GM19452 (cell line): Measurements from ENCODE around the gene ESRP2.

Experiments
- ATAC-seq: cut with Tn5 transposase; IDR thresholded peaks from one replicate; pipeline ENCODE4 v1.9.1; 2021; ENCODE audit not compliant: unreplicated experiment

The ESRP2 gene

DNA sequence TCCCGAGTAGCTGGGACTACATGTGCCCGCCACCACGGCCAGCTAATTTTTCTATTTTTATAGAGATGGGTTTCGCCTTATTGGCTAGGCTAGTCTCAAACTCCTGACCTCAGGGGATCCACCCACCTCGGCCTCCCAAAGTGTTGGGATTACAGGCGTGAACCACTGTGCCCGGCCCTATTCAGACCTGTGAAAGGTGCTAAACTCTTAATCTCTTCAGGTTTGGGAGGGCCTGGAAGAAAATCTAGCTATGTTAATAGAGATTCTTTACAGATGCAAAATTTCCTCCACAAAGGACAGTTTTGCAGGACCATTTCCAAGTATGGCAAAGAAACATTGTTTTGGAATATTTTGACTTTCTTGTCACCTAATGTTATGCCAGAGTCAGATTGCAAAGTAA, 6.2 kb upstream of the ESRP2 start:
- ATAC-seq, result no peak

DNA sequence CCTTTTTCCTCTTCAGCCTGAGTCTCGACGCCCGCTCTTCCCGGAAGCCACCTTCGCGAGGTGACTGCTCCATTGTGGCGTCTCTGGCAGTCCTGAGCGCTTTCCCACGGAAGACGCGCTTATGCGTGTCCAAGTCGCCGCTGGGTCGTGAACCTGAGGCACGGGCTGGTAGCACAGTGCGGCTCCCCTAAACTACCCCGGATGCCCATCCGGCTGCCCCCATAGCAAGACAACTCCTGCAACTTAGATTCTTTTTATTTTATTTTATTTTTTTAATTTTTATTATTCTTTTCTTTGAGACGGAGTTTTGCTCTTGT, 2.1 kb upstream of the ESRP2 start:
- ATAC-seq, result peak; percentile 23

DNA sequence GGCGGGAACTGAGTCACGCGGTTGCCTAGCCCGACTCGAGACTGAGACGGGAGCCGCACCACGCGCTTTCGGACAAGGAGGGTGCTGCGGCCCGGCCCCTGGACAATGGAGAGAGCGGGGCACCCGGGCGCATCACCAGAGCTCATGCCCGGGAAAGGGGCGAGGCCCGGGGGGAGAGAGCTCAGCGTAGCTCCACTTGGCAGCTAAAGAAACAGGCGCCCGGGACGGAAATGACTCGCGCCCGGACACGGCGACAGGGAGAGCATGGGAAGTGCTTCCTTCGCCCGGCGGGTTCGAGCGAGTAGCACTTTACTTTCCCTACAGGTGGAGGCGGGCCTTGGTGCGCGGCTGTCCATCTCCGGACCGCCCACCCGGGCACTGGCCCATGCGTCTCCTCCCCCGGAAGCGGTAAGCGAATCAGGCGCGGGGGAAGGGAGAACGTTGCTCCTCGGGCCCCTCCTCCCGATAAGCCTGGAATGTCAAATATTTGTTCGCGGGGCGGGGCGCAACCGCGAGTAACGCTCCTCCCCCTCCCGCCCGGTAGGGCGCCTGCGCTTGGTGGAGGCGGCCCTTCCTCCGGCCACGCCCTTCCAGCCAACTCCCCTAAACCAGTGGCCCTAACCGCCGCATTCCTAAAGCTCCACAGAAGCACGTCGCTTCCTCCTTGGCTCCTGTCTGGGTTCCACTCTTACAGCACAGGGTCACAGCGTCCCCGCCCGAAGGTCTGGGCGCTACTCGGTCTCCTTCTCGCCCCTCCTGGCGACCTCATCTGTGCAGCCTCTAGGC, 1.5 kb upstream of the ESRP2 start:
- ATAC-seq, result peak; percentile 74

DNA sequence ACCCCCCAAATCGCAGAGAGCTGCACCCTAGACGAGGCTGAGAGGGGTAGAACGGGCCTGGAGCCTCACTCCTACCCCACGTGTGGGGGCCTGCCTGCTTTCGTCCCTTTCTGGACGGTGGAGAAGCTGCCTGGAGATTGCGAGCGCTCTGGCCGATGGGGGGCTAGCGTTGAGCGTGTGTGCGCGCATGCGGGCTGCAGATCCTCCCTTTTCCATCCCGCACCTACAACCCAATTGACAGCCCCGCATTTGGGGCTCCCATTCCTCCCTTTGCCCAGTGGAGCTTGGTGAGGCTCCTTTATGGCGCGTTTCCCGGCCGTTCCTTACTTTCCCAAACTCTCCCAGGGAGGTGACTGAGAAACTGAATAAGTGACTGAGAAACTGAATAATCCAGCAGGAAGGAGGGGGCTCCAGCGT, 907 bp upstream of the ESRP2 start:
- ATAC-seq, result no peak

DNA sequence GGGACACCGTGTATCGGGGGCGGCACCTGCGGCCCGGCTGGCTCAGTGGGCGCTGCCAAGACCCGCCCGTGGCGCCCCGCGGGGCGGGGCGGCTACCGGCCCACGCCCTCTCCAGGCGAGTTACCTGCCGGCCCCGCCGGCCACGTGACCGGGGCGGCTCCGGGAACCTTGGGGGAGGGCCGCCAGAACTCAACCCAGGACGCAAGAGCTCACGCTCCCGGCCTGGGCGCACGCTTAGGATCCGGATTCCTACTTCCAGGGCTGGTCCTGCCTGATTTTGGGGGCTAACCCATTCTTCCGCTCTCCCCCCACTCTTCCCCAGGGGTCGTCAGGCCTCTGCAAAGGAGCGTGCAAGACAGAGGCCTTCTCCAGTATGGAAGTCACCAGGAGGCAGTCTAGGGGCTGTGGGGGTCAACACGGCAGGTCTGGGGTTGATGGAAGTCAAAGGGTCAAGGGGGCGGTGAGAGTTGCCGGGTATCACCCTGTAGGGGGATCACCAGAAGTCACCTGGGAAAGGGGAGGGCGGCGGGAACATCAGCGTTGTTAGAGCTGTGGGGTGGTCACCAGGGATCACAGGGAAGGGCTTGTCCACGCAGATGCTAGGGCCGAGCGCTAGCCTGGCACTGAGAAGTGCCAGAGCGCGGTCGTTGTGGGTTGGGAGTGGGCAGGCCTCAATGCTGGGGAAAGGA, 354 bp upstream of the ESRP2 start:
- no peak for ATAC-seq

DNA sequence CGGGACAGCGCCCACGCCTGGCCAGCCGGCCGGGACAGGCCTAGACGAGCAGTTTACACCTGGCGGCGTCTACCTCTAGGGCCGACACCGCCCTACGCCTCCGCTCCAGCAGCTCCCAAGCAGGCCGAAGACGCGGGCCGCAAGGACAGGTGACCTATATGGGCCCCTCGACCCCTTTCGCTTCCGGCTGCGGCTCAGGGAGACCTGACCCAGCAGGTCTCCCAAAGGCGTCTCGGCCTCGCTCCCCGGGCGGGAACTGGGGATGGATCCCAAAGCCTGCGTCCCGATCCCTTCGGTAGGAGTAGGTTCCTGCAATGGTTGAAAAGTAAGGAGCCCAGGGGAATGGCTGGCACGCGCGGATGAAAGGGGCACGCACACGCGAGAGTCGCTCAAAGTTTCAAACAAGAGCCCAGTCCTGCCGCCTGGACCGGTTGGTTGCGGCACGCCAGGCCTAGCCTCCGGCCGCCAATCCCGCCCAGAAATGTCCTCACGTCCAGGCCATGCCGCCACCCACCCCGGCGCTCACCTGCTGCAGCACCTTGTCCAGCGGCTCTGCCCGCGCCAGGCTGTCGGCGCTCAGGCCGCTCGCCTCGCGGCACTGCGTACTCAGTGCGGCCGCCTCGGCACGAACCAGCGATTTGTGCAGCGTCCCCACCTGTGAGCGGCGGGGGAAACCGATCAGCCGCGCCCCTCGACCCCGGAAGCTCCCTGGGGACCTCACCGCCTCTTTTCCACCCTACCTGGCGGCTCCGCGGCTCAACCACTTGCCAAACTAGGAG, 630 bp downstream of the ESRP2 start:
- ATAC-seq, result no peak

DNA sequence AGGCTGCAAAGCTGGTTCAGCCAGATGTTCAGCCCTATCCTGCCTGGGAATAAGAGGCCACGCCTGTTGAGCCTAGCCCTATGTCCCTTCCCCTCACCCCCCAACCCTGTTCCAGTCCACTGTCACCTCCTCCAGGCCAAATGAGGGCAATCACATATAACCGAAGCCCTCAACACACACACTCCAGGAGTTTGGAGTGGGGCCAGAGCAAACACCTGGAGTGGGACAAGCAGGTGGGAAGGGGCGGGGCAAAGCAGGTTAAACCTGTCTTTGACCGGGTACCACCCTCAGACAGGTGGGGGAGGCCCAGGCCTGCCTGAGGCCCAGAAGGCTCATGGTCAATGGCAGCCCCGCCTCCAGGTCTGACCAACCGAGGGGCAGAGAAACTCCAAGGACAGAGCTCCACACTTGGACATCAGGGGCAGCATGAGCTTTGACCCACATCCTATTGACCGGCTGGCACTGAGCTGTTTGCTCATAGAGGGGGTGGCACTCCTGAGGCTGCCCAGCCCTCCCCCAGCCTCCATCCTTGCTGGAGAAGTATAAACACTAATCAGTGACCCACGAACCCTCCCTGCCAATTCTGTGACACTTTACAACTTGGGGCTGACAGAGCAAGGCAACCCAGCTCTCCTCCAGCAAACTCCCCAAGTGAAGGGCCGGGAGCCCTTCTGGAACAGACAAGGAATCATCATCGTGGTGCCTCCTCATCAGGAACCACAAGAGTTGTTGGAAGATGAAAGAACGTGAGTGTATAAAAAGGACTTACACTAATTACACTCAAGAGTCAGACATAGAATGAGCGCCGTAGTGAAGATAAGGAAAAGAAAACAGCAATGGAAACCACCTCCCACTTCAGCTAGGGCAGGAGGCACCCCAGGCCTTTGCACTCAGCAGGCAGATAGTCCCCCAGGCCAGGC, 1.5 kb downstream of the ESRP2 start:
- ATAC-seq, result no peak

DNA sequence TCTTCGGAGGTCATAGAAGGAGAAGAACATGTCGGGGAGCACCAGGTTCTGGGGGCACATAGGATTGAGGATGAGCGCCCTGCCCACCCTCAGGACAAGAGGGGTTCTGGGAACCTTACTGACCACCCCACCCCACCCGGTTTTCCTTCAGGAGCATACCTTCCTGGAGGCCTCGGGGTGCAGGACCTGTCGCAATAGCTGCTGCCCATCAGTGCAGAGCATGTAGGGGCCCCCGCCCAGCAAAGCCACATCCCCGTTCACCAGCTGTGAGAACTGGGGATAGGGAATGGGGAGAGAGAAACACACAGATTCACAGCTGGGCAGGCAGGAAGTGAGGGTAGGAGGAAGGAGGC, 2.1 kb downstream of the ESRP2 start:
- no peak for ATAC-seq

DNA sequence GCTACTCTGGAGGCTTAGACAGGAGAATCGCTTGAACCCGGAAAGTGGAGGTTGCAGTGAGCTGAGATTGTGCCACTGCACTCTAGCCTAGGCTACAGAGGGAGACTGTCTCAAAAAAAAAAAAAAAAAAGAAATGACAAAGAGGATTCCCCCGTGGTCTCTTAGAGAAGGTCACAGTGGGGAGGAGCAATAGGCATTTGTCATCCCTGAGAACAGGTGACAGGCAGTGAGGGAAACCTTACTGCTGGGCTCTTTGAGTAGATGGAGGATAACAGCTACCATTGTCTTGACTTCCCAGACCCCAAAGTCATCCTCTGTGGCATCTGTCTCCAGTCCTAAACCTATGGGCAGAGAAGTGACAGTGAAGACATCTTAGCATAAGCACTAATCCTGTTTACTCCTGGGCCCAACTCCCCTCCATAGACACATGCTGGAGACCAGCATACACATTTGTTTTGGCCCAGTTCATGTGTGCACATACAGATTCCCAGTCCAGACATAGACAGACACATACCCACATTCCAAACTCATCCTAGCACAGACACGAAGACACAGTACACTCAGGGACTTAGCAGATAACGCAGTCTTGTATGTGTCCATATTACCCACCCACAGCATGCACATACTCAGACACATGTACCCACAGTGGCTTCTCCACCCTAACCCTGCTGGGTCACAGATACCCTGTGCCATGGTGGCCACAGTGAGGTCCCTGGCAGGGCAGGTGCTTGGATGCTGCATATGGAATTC, 2.7 kb downstream of the ESRP2 start:
- no peak for ATAC-seq

DNA sequence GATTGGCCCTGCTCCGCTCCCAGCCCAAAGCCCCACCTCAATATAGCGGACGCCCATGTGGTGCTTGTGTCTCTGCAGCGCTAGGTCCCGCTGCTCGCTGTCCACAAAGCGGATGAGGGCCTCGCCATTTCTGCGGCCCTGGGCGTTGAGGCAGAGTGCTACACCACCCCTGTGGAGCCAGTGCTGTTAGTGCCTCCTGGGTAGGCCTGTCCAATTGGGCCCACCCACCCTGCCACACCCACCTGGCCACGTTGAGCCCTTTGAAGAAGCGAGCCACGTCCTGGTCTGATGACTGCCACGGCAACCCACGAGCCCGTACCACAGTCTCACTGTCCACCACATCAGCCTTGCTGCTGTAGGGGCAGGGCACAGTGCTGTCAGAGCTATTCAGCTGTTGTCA, 3.6 kb downstream of the ESRP2 start:
- no peak for ATAC-seq

DNA sequence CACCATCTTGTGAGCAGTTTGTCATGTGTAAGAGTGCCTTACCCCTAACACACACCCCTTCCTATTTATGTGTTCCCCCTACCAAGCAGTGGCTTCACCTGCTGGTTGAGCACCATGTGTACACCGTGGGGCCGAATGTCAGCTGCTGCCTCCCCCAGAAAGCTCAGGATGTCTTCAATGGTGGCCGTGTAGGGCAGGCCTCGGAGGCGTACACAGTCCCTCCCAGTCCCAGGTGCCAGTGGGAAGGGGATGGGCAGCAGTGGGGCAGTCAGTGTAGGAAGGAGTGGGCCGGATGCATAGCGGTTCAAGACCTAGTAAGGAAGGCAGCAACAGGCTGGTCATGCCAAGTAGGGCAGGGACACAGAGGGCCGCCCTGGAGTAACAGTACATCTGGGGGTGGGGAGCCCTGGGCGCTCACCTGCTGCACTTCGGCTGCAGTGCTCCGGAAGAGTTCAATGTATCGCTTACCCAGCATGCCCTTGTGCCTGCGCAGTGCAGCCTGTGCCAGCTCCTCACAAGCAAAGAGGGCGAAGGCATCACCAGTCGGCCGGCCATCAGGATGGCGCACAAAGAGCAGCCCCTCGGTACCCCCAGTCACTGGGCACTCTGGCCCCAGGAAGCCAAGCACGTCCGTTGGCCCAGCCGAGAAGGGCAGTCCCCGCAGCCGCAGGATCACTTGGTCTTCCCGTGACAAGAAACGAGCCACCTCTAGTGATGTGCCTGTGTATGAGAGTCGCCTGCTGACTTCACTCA, 4.4 kb downstream of the ESRP2 start:
- ATAC-seq, result no peak

DNA sequence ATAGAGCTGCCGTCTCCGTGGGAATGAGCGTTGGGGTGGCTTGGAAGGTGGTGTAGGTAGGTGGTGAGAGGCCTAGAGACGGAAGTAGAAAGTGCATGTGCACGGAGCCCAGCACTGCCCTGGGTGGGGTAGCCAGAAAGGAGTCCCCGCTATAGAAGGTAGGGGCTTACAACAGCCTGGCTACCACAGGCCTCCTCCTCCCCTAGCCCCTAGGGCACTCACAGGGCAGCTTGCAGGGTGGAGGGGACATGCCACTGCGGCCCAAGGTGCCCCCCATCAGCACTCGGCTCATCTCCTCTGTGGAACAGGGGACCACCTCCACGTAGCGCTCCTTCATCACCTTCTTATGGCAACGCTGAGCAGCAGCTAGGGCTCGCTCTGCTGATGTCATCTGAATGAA, 5.0 kb downstream of the ESRP2 start:
- no peak for ATAC-seq

DNA sequence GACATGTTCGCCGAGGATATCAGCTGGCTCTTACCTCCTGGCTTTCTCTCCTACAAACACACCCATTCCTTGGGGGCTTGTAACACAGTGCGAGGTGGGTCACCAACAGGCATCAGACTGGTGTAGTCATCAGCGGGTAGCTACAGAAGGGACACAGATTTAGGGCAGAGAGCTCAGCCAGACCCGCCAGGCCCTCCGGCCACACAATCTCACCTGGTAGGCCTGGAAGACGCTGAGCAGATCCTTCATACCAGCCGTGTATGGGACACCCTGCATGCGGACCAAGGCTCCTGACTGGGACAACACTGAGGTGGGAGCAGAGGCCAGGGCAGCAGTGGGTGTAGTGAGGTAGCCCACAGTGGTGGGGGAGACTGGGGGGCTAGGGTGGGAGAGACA, 5.8 kb downstream of the ESRP2 start:
- no peak for ATAC-seq

DNA sequence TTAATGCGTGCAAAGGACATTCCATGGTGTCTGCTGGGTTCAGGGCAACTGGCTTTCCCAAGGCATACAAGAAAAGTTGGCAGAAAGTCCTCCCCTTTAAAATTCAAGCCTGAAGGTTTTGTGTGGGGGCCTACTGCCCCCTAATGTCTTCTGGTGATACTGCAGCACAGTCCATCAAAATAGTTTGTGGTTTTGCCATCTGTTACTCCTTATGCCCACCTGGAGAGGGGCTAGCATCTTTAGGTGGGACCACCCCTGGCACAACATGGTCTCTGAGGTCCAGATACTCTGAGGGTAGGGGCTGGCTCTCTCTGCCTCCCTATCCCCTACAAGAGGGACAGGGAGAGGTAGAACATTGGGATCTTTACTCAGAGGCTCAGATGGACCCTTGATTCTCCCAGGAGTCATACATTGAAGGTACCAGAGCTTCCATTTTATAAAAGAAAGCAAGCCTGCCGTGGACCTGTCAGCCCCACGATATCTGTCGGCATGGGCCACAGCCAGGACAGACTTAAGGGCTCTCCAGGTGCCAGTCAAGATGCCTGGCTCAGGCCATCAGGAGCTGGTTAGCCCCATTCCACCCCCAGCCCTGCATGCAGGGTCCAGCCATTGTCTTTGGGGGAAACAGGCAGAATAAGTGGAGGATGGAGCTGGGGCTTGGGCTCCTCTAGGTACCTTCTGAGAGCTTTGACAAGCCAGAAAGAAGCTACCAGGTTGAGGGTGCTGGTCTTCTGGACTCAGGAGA, 6.3 kb downstream of the ESRP2 start:
- no peak for ATAC-seq

DNA sequence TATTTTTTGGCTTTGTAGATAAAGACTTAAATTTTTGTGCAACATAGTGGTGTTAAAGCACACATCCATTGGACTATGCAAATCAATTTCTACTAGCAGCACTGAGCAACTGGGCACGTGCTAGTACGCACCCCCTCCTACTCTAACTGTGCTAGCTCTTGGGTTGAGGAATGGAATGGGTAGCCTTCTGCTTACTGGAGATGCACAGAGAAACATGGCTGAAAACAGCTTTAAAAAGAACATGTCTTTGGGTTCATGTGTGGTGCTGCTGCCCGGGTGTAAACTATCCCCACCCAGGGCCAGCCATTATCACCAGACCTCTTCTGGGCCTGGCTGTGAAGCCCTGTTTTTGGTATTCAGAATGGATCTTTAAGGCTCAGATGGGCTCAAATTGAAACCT, 7.3 kb downstream of the ESRP2 start:
- no peak for ATAC-seq

DNA sequence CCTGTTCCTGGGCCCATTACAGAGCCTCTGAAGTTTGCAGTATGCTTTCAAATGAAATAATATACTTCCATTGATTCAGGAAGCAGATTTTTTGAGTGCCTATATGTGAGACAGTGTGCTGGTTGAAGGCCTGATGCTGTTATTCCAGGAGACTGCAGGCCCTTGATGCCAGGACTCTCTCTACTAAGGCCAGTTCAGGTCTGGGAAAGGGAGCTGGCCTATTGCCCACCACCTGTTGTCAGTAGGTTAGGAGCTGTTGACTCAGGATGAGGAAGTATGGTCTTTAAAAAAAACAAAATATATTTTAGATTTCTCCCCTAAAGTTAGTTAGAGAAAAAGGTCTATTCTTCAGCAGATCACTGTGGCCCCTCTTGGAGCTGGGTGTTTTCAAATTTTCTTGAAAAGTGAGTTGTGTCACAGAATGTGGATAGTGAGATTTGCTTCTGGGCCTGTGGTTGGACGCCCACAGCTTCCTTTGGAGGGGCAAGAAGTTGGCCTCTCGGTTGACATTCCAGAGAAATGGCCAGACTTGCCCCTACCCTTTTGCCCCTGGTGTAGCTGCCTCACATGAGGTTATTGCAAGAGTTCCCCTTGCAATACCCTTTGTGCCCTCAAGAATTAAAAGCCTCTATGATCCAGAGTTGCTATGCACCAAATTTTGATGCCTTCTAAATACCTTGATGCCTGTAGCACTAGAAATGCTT, 7.9 kb downstream of the ESRP2 start:
- ATAC-seq, result no peak

DNA sequence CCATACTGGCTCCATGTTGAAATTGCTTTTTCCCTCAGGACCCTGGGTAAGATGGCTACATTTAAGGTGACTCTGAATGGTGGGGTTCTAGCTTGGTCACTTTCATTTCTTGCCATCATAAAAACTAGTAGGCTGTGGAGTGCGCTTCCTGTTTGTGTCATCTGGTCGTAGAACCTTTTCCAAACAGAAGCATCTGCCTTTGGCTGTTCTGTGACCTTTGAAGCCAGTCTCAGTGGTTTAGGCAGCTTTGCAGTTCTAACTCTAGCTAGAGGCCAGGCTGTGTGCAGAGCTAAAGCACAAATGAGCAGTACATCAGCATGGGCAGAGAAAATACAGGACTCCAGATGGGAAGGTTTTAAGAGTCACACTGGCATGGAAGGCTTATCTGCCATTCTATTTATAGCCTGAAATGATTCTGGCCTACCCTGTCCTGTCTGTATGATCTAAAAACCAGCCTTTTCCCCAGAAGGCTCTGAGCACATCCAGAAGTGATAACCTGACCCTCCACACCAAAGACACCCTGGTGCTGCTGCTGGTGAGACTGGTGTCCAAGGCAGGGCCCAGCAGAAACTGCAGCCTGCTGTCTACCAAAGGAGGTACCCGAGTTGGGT, 8.6 kb downstream of the ESRP2 start:
- no peak for ATAC-seq

DNA sequence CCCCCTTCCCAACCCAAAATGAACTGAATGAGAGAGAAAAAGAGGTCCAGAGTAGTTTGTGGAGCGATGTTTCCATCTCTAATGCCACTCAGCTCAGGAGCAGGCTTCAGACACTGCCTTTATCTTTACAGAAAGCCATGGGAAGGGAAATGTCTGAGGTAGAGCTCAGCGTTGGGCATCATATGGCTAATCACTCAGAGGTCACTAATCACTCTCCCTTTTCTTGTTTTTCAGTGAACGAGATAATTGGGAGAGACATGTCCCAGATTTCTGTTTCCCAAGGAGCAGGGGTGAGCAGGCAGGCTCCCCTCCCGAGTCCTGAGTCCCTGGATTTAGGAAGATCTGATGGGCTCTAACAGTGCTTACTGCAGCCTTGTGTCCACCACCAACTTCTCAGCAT, 9.8 kb downstream of the ESRP2 start:
- no peak for ATAC-seq
